HL-60 (cell line): ENCODE data around the gene EPHB3.

Experiments used
- CTCF ChIP-seq: IDR thresholded peaks from one replicate; pipeline ENCODE4 v1.5.1; 2011; ENCODE audit warnings: low read length, control low read depth, inconsistent platforms; ENCODE audit not compliant: insufficient read depth
- GABPA ChIP-seq: IDR thresholded peaks from 2 replicates; pipeline ENCODE4 v1.6.1; 2012; ENCODE audit warnings: low read depth
- POLR2AphosphoS5 ChIP-seq: IDR thresholded peaks from 2 replicates; pipeline ENCODE4 v1.6.1; 2012; ENCODE audit warnings: low read depth
- REST ChIP-seq: IDR thresholded peaks from 2 replicates; pipeline ENCODE4 v1.6.1; 2012; ENCODE audit warnings: low read depth; ENCODE audit not compliant: insufficient replicate concordance

- TF ChIP-seq CTCF (no peak), POLR2AphosphoS5 (no peak), GABPA (no peak), REST (no peak)
Observed at GRCh38 chr3:184620475-184621119, 59.0 kb downstream of the EPHB3 start.
